AG04450 (cell line): Measurements from ENCODE around the gene PIGB. TPM values are rescaled to one million over a fixed set of nuclear protein-coding genes. Genes with fewer than 3 reads are reported as not detected.
A peak's percentile ranks its signal among the peaks of the same experiment; 100 is the strongest.

Experiments used
- CTCF ChIA-PET: fragments of 300-600, 350-600 bp; formaldehyde crosslinking; extraction: SDS; loops from one replicate; lab custom pipeline; 2022; ENCODE audit warnings: antibody characterized with exemption, inconsistent platforms; lab: Charles Lee
- POLR2A ChIA-PET: fragments of 350-600 bp; formaldehyde crosslinking; extraction: SDS; loops from one replicate; lab custom pipeline; 2021; ENCODE audit warnings: antibody characterized with exemption, inconsistent platforms; lab: Yijun Ruan, JAX
- DNase-seq: peaks from one replicate; pipeline ENCODE4 v3.0.0-alpha.2; 2011; ENCODE audit warnings: low read depth, low spot score
- H3K27ac ChIP-seq: one replicate; pipeline ENCODE4 v1.5.1; 2012; ENCODE audit warnings: low read depth, low read length, control low read depth
- H3K27me3 ChIP-seq: one replicate; pipeline ENCODE4 v1.6.0; 2012; ENCODE audit warnings: low read length; ENCODE audit not compliant: control insufficient read depth, insufficient read depth
- H3K4me3 ChIP-seq: 2 replicates; pipeline ENCODE4 v1.5.1; 2011; ENCODE audit warnings: mild to moderate bottlenecking, low read depth, low read length, control low read depth
- H3K9me3 ChIP-seq: 2 replicates; pipeline ENCODE4 v1.5.1; 2012; ENCODE audit warnings: low read length; ENCODE audit not compliant: control insufficient read depth, insufficient read depth
- CTCF ChIP-seq: IDR thresholded peaks from 2 replicates; pipeline ENCODE4 v1.5.1; 2011; ENCODE audit warnings: low read depth, low read length, control low read depth, inconsistent platforms
- polyA plus RNA-seq: library from polyadenylated mRNA; depleted of rRNA; stranded (reverse); fragments of >200 nt; gene quantifications from 2 replicates; pipeline ENCODE4 v1.2.3, GENCODE V29; 2011

Gene PIGB
- polyA plus RNA-seq, 1 experiment = 19.6 TPM

GRCh38 chr15:55348281-55348778 lies 29.3 kb downstream of the PIGB start:
- TF ChIP-seq CTCF = no peak
- Histone ChIP-seq H3K9me3 (no peaks in the 10 kb centered on the region; the same call in 1 of the 2 replicates), H3K4me3 (no peak overlapping the region), H3K27me3 (no peaks in the 10 kb centered on the region), H3K27ac (no peak overlapping the region)
- no peak for DNase-seq
- CTCF ChIA-PET = interaction anchor here (1.2 kb wide), 1 partner anchor 91 kb away, joined by 3 read pairs; no protein-coding TSS in a partner anchor
- POLR2A ChIA-PET = no interaction called here

- TF ChIP-seq CTCF = no peak
- Histone ChIP-seq H3K27ac (no peak overlapping the region), H3K27me3 (no peaks in the 10 kb centered on the region), H3K9me3 (no peaks in the 10 kb centered on the region; the same call in 1 of the 2 replicates), H3K4me3 (no peak overlapping the region)
- CTCF ChIA-PET = interaction anchor here (0.6 to 1.2 kb wide), 2 partner anchors 23 to 90 kb away, joined by 3 read pairs; no protein-coding TSS in a partner anchor
- no peak for DNase-seq
- POLR2A ChIA-PET = no interaction called here
Observed at GRCh38 chr15:55349282-55349681, 30.3 kb downstream of the PIGB start.

GRCh38 chr15:55353025-55353424 lies 34.0 kb downstream of the PIGB start:
- Histone ChIP-seq H3K4me3 (no peak overlapping the region), H3K9me3 (no peaks in the 10 kb centered on the region; the same call in 1 of the 2 replicates), H3K27me3 (no peaks in the 10 kb centered on the region), H3K27ac (no peak overlapping the region)
- ChIA-PET CTCF (no interaction called here), POLR2A (no interaction called here)
- DNase-seq = no peak
- no peak for TF ChIP-seq CTCF

GRCh38 chr15:55356985-55357585 lies 38.1 kb downstream of the PIGB start:
- no peak for TF ChIP-seq CTCF
- H3K27ac ChIP-seq = no peak overlapping the region
- ChIA-PET CTCF (no interaction called here), POLR2A (no interaction called here)
- H3K9me3 ChIP-seq = no peaks in the 10 kb centered on the region
- no peak overlapping the region for H3K4me3 ChIP-seq
- H3K27me3 ChIP-seq = no peaks in the 10 kb centered on the region
- no peak for DNase-seq

- H3K27ac ChIP-seq = no peak overlapping the region
- no peak for TF ChIP-seq CTCF
- H3K4me3 ChIP-seq = no peak overlapping the region
- ChIA-PET CTCF (interaction anchor here (1.3 to 1.4 kb wide), 2 partner anchors 37 to 82 kb away, joined by 3 to 5 read pairs; no protein-coding TSS in a partner anchor), POLR2A (no interaction called here)
- no peaks in the 10 kb centered on the region for H3K27me3 ChIP-seq
- DNase-seq = peak; percentile 15
- no peaks in the 10 kb centered on the region for H3K9me3 ChIP-seq
Observed at GRCh38 chr15:55357774-55358173, 38.8 kb downstream of the PIGB start.
